Neutrophil (primary cell): Measurements from ENCODE around the gene SNAPC4.
"Not testable (repeated sequence)": the region's sequence is repeated elsewhere in the genome, so short reads cannot be mapped to it uniquely, and the experiment has no call there.

ENCODE experiments used
- H3K27ac ChIP-seq: fragments of 200-600 bp; sonication (generic); 2 replicates; pipeline ENCODE4 v1.5.1; 2016; ENCODE audit warnings: mild to moderate bottlenecking, moderate library complexity
- H3K27me3 ChIP-seq: fragments of 200-600 bp; sonication (generic); 2 replicates; pipeline ENCODE4 v1.6.0; 2016; ENCODE audit warnings: mild to moderate bottlenecking
- H3K36me3 ChIP-seq: fragments of 200-600 bp; sonication (generic); 2 replicates; pipeline ENCODE4 v1.5.1; 2017
- H3K4me1 ChIP-seq, 2 experiments: fragments of 200-600 bp in 1 of 2; sonication (generic) in 1 of 2; 1 replicate in 1 of 2; 2 replicates in 1 of 2; pipeline versions ENCODE4 v1.5.1 to v1.6.1; 2013 to 2016; ENCODE audit warnings: low read depth in 1 of 2, low read length in 1 of 2, mild to moderate bottlenecking in 1 of 2, moderate library complexity in 1 of 2; ENCODE audit not compliant: control insufficient read depth in 1 of 2, insufficient read depth in 1 of 2
- H3K4me3 ChIP-seq, 2 experiments: fragments of 200-600 bp in 1 of 2; sonication (generic) in 1 of 2; 1 replicate in 1 of 2; 2 replicates in 1 of 2; pipeline ENCODE4 v1.5.1; 2013 to 2016; ENCODE audit warnings: low read depth in 1 of 2, low read length in 1 of 2, mild to moderate bottlenecking in 1 of 2, moderate library complexity in 1 of 2
- H3K9me3 ChIP-seq: fragments of 200-600 bp; sonication (generic); 2 replicates; pipeline ENCODE4 v1.5.1; 2016
- TF ChIP-seq, protein P1 (sequence below): fragments of 200-600 bp; sonication (generic); IDR thresholded peaks from 2 replicates; pipeline ENCODE4 v1.5.1; 2016; ENCODE audit warnings: antibody characterized with exemption

Gene SNAPC4

DNA sequence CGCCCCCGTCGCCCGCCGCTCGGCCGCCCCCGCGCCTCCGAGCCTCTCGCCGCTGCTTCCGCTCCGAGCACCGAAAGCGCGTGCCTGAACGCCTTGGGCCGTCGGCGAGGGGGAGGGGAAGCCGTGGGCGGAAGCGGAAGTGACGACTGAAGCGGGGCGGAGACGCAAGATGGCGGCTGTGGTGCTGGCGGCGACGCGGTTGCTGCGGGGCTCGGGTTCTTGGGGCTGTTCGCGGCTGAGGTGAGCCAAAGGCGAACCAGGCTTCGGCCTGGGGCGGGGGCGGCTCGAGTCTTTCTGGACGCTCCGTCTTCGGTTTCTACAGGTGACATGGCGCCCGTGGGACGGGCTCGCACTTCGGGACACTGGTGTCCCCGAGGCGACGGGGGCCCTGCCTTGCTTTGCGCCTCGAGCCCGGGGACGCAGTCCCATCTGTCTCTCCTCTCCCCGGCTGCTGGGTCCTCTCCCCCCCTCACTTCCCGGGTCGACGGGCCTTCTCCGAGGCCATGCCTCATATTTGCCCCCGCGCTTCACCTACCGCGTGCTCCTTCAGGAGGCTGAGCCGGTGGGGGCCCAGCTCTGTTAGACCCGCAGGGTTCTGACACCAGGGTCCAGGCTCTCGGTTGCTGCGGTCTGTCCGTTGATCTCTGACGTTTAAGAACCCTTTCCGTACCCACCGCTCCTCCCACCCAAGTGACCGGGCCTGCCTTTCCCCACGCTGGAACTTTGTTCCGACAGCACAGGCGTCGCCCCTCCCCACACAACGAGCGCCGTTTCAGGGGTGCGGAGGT is 10.7 kb upstream of the SNAPC4 start, which contains the start of the genes ENTR1 and PMPCA:
Gene ENTR1, minus strand, starts transcription at position 115 of the 788 bp plus-strand sequence. CDS start 217 bp downstream, outside the sequence.
Gene PMPCA, plus strand, starts transcription at position 159 of the 788 bp plus-strand sequence. Its CDS starts 11 bp downstream, at position 170.
- TF ChIP-seq, protein P1, sequence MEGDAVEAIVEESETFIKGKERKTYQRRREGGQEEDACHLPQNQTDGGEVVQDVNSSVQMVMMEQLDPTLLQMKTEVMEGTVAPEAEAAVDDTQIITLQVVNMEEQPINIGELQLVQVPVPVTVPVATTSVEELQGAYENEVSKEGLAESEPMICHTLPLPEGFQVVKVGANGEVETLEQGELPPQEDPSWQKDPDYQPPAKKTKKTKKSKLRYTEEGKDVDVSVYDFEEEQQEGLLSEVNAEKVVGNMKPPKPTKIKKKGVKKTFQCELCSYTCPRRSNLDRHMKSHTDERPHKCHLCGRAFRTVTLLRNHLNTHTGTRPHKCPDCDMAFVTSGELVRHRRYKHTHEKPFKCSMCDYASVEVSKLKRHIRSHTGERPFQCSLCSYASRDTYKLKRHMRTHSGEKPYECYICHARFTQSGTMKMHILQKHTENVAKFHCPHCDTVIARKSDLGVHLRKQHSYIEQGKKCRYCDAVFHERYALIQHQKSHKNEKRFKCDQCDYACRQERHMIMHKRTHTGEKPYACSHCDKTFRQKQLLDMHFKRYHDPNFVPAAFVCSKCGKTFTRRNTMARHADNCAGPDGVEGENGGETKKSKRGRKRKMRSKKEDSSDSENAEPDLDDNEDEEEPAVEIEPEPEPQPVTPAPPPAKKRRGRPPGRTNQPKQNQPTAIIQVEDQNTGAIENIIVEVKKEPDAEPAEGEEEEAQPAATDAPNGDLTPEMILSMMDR: peak; percentile 34
- Histone ChIP-seq H3K27me3 (peaks cover 13% of the 10 kb centered on the region), H3K9me3 (no peaks in the 10 kb centered on the region), H3K4me3 (peak within 1 kb of the TSS; percentile 89 to 91), H3K36me3 (peaks cover 37% of the 10 kb centered on the region), H3K4me1 (peaks cover 15 to 21% of the 10 kb centered on the region in 2 experiments), H3K27ac (peak within 1 kb of the TSS; percentile 82)

DNA sequence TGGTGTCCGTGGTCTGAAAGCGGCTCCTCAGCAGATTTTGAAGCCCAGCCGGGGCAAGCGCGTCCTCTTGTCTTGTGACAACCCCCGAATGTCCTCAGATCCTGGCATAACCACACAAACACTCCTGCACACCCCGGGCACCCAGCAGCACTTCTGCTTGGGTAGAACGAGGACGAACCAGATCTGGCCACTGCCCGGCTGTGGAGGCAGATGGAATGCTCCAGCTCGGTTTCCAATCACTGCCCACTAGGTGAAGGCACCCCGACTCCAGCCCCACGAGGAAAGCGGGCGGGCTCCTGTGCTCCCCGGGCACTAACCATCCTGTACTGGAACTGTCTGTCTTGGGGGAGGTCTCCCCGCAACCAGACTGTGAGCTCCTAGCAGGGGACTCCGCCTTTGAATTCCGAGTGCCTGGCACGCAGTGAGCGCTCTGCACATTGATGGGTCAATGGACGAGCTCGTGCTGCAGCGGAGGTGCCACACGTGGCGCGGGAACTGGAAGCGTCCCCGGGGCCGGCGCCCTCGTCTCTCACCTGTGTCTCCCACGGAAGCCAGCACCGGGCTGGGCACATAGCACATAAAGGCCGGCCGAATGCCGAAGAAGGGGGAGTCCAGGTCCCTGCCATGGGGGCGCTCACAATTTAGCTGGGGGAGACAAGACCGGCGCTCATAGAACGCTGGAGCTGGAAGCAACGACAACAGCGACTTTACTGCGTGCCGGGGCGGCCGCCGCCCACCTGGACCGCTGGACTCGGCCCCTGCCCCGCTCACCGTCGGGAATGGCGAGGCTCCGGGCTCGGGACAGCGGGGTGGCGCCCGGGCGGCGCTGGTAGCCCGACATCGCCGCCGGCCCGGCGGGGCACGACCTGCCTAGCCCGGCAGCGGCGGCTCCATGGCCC is 9.8 kb upstream of the SNAPC4 start:
- Histone ChIP-seq H3K27me3 (peaks cover 13% of the 10 kb centered on the region), H3K4me1 (peaks cover 15 to 21% of the 10 kb centered on the region in 2 experiments), H3K9me3 (no peaks in the 10 kb centered on the region), H3K27ac (peak overlapping the region; percentile 82), H3K4me3 (peak overlapping the region; percentile 89 to 91), H3K36me3 (peaks cover 35% of the 10 kb centered on the region)
- TF ChIP-seq, protein P1: no peak

DNA sequence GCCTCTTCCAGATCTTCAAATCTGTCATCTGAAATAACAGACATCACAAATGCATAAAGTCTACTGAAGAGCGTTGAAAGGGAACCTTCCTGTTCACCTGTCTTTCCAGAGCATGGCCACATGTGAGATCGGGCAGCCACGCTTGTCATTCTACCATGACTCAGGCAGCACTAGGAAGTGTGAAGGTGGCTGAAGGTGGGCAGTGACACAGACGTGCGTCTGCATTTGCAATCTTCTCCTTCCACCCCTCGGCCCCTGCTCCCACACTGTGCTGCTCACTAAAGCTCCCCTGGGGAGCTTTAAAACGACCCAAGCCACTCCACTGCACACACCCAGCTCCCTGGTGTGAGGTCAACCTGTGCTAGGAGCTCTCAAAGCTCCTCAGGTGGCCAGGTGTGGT is 7.9 kb upstream of the SNAPC4 start:
- Histone ChIP-seq H3K27me3 (peaks cover 13% of the 10 kb centered on the region), H3K27ac (no peak overlapping the region), H3K4me3 (no peak overlapping the region), H3K9me3 (no peaks in the 10 kb centered on the region), H3K36me3 (peaks cover 28% of the 10 kb centered on the region), H3K4me1 (peaks cover 15 to 21% of the 10 kb centered on the region in 2 experiments)
- TF ChIP-seq, protein P1: no peak

DNA sequence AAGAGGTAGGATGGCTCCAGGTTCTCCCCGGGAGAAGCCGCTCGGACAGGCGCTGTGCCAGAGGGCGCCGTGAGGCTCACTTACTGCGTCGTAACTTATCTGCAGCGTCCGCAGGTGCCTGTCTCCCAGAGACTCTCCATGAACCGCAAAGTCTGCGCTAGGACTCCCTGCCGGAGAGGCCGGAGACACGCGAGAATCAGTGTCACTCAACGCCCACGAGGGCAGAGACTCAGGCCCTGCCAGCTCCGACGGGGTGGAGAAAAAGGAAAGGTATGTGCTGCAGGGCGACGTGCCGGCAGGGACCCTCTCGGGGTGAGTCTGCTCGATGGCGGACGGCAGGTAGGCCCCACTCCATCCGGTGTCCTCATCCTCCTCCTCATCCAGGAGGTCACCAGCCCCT is 7.1 kb upstream of the SNAPC4 start:
- Histone ChIP-seq H3K4me1 (peaks cover 15 to 21% of the 10 kb centered on the region in 2 experiments), H3K27me3 (peaks cover 13% of the 10 kb centered on the region), H3K36me3 (peaks cover 24% of the 10 kb centered on the region)
- H3K9me3 ChIP-seq, H3K4me3 ChIP-seq, H3K27ac ChIP-seq: not testable (repeated sequence)

DNA sequence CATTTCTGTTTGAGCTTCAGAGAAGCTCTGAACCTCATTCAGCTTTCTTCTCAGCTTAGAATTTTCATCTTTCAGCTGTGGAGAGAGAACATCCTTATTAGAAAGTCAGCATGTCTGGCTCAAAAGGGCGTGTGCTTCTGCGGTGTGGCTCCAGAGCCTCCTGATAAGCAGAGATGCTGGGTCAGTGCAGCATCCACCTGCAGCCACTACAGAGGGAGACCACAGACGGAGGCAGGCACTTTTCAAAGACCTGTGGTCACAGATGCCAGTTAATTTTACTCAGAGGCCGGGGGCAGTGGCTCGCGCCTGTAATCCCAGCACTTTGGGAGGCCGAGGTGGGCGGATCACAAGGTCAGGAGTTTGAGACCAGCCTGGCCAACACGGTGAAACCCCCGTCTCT is 5.9 kb upstream of the SNAPC4 start:
- Histone ChIP-seq H3K4me1 (peaks cover 10 to 12% of the 10 kb centered on the region in 2 experiments), H3K36me3 (peaks cover 24% of the 10 kb centered on the region)
- H3K27ac ChIP-seq: not testable (repeated sequence)

GRCh38 chr9:136405481-136405880 is 5.5 kb upstream of the SNAPC4 start:
- peaks cover 11% of the 10 kb centered on the region in 2 experiments for H3K4me1 ChIP-seq
- TF ChIP-seq, protein P1: no peak
- H3K27me3 ChIP-seq: peaks cover 13% of the 10 kb centered on the region

More for the DNA sequence above, 5.9 kb upstream of the SNAPC4 start:
- H3K4me3 ChIP-seq, H3K9me3 ChIP-seq: not testable (repeated sequence)
- H3K27me3 ChIP-seq: peaks cover 13% of the 10 kb centered on the region

More at GRCh38 chr9:136405481-136405880, 5.5 kb upstream of the SNAPC4 start:
- no peaks in the 10 kb centered on the region for H3K9me3 ChIP-seq
- no peak overlapping the region for H3K27ac ChIP-seq
- peaks cover 24% of the 10 kb centered on the region for H3K36me3 ChIP-seq
- no peak overlapping the region for H3K4me3 ChIP-seq
